SK-N-SH treated with all-trans-retinoic acid at 6 μM for 48 hours (cell line): ENCODE measurements around the gene AFAP1.

Source experiments
- CSDC2 ChIP-seq: fragments of 250-450 bp; sonication (Bioruptor Pico); IDR thresholded peaks from 2 replicates; pipeline ENCODE4 v1.5.0; 2020; ENCODE audit warnings: mild to moderate bottlenecking, moderate library complexity
- TCF4 ChIP-seq: fragments of 250-450 bp; sonication (Bioruptor Pico); IDR thresholded peaks from 2 replicates; pipeline ENCODE4 v1.8.0; 2021; ENCODE audit warnings: mild to moderate bottlenecking, moderate library complexity, borderline replicate concordance
- ZC3H10 ChIP-seq: fragments of 250-450 bp; sonication (Bioruptor Pico); IDR thresholded peaks from 2 replicates; pipeline ENCODE4 v1.5.1; 2021; ENCODE audit warnings: mild to moderate bottlenecking, moderate library complexity
- ZFP3 ChIP-seq: fragments of 250-450 bp; sonication (Bioruptor Pico); IDR thresholded peaks from 2 replicates; pipeline ENCODE4 v1.5.0; 2020; ENCODE audit warnings: mild to moderate bottlenecking, moderate library complexity

DNA sequence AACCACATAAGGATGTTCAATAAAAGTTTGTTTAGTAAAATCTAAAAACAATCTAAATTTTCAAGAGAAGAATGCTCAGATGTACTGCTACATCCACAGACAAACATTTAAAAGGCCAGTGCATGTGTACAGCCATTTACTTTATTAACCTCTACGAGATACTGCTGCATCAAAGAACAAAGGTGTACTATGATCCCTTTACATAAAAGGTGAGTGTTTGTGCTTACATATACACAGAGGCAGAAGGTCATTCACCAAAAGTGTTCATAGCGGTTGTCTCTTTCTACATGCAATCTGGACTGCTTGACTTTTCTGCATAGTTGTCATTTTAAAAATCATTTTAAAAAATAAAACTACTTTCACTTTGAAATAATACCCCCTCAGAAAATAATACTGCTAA, 81.7 kb downstream of the AFAP1 start:
- TF ChIP-seq ZC3H10 (CRISPR knock-in tag) (no peak), TCF4 (CRISPR knock-in tag) (no peak), CSDC2 (no peak), ZFP3 (CRISPR knock-in tag) (no peak)
